Measurements from ENCODE around the gene C5orf46. TPM values are rescaled to one million over a fixed set of nuclear protein-coding genes. Genes with fewer than 3 reads are reported as not detected.

C5orf46 gene
- total and polyA plus RNA-seq, 4 donors = not detected

- TF ChIP-seq HNF4A (conservative IDR thresholded peaks at IDR 0.05) = peak in 1 of 2 donors; percentile 30
- TF ChIP-seq FOXA2 (IDR thresholded peaks at IDR 0.05) = no peak
- Histone ChIP-seq H3K9me3 (ENCODE audit: control insufficient read depth in 4 of 4, low read length in 3 of 4) (no peaks in the 10 kb centered on the region), H3K4me3 (ENCODE audit: low read depth in 1 of 3, low read length in 3 of 3) (no peak overlapping the region), H3K27ac (ENCODE audit: low read depth in 1 of 2, low read length in 2 of 2) (no peak overlapping the region), H3K9ac (ENCODE audit: low read depth in 1 of 2, low read length in 2 of 2) (no peak overlapping the region), H3K4me1 (ENCODE audit: control insufficient read depth in 4 of 4, insufficient read depth in 4 of 4, low read length in 3 of 4) (peaks cover 0 to 2% (median under 1%) of the 10 kb centered on the region in 4 donors), H3K27me3 (ENCODE audit: control insufficient read depth in 4 of 4, insufficient read depth in 4 of 4, low read length in 3 of 4) (no peaks in the 10 kb centered on the region), H3K36me3 (ENCODE audit: control insufficient read depth in 4 of 4, insufficient read depth in 3 of 4, low read depth in 1 of 4, low read length in 3 of 4) (no peaks in the 10 kb centered on the region)
- 62% methylated on average over 11 of the region's 11 CpGs for WGBS
- no peak for DNase-seq (ENCODE audit: low spot score)
These were observed 51.2 kb downstream of the C5orf46 start for GRCh38 chr5:147854894-147855773.

GRCh38 chr5:147854331-147854730 is 52.0 kb downstream of the C5orf46 start:
- WGBS = 84% methylated on average over 3 of the region's 3 CpGs
- no peak overlapping the region for H3K4me3 ChIP-seq (ENCODE audit: low read depth in 1 of 3, low read length in 3 of 3)
- H3K9me3 ChIP-seq (ENCODE audit: control insufficient read depth in 4 of 4, low read length in 3 of 4) = no peaks in the 10 kb centered on the region
- no peak overlapping the region for H3K9ac ChIP-seq (ENCODE audit: low read depth in 1 of 2, low read length in 2 of 2)
- no peak for DNase-seq (ENCODE audit: low spot score)
- H3K4me1 ChIP-seq (ENCODE audit: control insufficient read depth in 4 of 4, insufficient read depth in 4 of 4, low read length in 3 of 4) = no peaks in the 10 kb centered on the region
- H3K27me3 ChIP-seq (ENCODE audit: control insufficient read depth in 4 of 4, insufficient read depth in 4 of 4, low read length in 3 of 4) = no peaks in the 10 kb centered on the region
- no peak for TF ChIP-seq GABPA (IDR thresholded peaks at IDR 0.05 in 1 of 2, conservative IDR thresholded peaks at IDR 0.05 in 1 of 2)
- no peak for TF ChIP-seq FOXA1 (IDR thresholded peaks at IDR 0.05)
- no peak for TF ChIP-seq YY1 (IDR thresholded peaks at IDR 0.05)
- TF ChIP-seq REST (IDR thresholded peaks at IDR 0.05) = no peak
- TF ChIP-seq ATF3 (IDR thresholded peaks at IDR 0.05) = no peak
- no peak for TF ChIP-seq CTCF (IDR thresholded peaks at IDR 0.05; ENCODE audit: low read depth, low read length, missing input control)
- no peak for TF ChIP-seq JUND (IDR thresholded peaks at IDR 0.05)
- no peak for TF ChIP-seq SP1 (IDR thresholded peaks at IDR 0.05)
- no peak for TF ChIP-seq TAF1 (conservative IDR thresholded peaks at IDR 0.05)
- no peak for TF ChIP-seq HNF4G (IDR thresholded peaks at IDR 0.05)
- TF ChIP-seq HNF4A (conservative IDR thresholded peaks at IDR 0.05) = no peak
- TF ChIP-seq RAD21 (IDR thresholded peaks at IDR 0.05) = no peak
- TF ChIP-seq NR2F2 (IDR thresholded peaks at IDR 0.05) = no peak
- TF ChIP-seq EGR1 (IDR thresholded peaks at IDR 0.05; ENCODE audit: low read depth in 2 of 2) = no peak
- TF ChIP-seq FOXA2 (IDR thresholded peaks at IDR 0.05) = no peak
- H3K27ac ChIP-seq (ENCODE audit: low read depth in 1 of 2, low read length in 2 of 2) = no peak overlapping the region
- no peaks in the 10 kb centered on the region for H3K36me3 ChIP-seq (ENCODE audit: control insufficient read depth in 4 of 4, insufficient read depth in 3 of 4, low read depth in 1 of 4, low read length in 3 of 4)

Measured in liver (tissue), 9 donors.